H9 (cell line): ENCODE data around the gene APBA2. TPM values are rescaled to one million over a fixed set of nuclear protein-coding genes. Genes with fewer than 3 reads are reported as not detected.
"Not testable (repeated sequence)": the region's sequence is repeated elsewhere in the genome, so short reads cannot be mapped to it uniquely, and the experiment has no call there.

Source experiments
- DNase-seq: peaks from one replicate; pipeline ENCODE4 v3.0.0-alpha.2; 2017
- H2AFZ ChIP-seq: one replicate; pipeline ENCODE4 v1.6.1; 2013; ENCODE audit warnings: mild to moderate bottlenecking, low read length, control low read depth, moderate library complexity
- H2AK5ac ChIP-seq: 2 replicates; pipeline ENCODE4 v1.6.1; 2013; ENCODE audit warnings: low read length, control low read depth, mixed read lengths; ENCODE audit not compliant: insufficient read length
- H2BK120ac ChIP-seq: one replicate; pipeline ENCODE4 v1.6.1; 2013; ENCODE audit warnings: low read depth, mild to moderate bottlenecking, low read length, control low read depth, inconsistent platforms; ENCODE audit not compliant: poor library complexity, severe bottlenecking
- H2BK12ac ChIP-seq: 2 replicates; pipeline ENCODE4 v1.6.1; 2013; ENCODE audit warnings: low read length, control low read depth, mixed read lengths, low read depth; ENCODE audit not compliant: insufficient read length
- H2BK15ac ChIP-seq: 2 replicates; pipeline ENCODE4 v1.6.1; 2013; ENCODE audit warnings: low read depth, low read length, control low read depth
- H2BK20ac ChIP-seq: one replicate; pipeline ENCODE4 v1.6.1; 2013; ENCODE audit warnings: low read depth, mild to moderate bottlenecking, low read length, control low read depth, inconsistent platforms; ENCODE audit not compliant: poor library complexity, severe bottlenecking
- H2BK5ac ChIP-seq: 2 replicates; pipeline ENCODE4 v1.6.1; 2013; ENCODE audit warnings: low read length, control low read depth, mixed read lengths; ENCODE audit not compliant: insufficient read length
- H3K14ac ChIP-seq: 2 replicates; pipeline ENCODE4 v1.6.1; 2013; ENCODE audit warnings: low read length, control low read depth; ENCODE audit not compliant: insufficient read depth
- H3K18ac ChIP-seq: 2 replicates; pipeline ENCODE4 v1.6.1; 2013; ENCODE audit warnings: low read depth, mild to moderate bottlenecking, mixed read lengths, low read length, control low read depth; ENCODE audit not compliant: insufficient read length
- H3K23ac ChIP-seq: 2 replicates; pipeline ENCODE4 v1.6.1; 2013; ENCODE audit warnings: low read length, control low read depth, mixed read lengths, low read depth; ENCODE audit not compliant: insufficient read length
- H3K23me2 ChIP-seq: 2 replicates; pipeline ENCODE4 v1.6.1; 2013; ENCODE audit warnings: low read depth, mild to moderate bottlenecking, mixed read lengths, low read length, control low read depth; ENCODE audit not compliant: insufficient read length, poor library complexity, severe bottlenecking
- H3K27ac ChIP-seq: 2 replicates; pipeline ENCODE4 v1.5.1; 2013; ENCODE audit warnings: low read length, control low read depth, mixed read lengths, low read depth; ENCODE audit not compliant: insufficient read length
- H3K27me3 ChIP-seq: 2 replicates; pipeline ENCODE4 v1.6.1; 2013; ENCODE audit warnings: low read length, control low read depth, inconsistent platforms; ENCODE audit not compliant: insufficient read depth
- H3K4ac ChIP-seq: 2 replicates; pipeline ENCODE4 v1.6.1; 2013; ENCODE audit warnings: low read depth, mild to moderate bottlenecking, control low read depth, inconsistent platforms, low read length, moderate library complexity
- H3K4me1 ChIP-seq: 2 replicates; pipeline ENCODE4 v1.6.1; 2013; ENCODE audit warnings: low read length, control low read depth, inconsistent platforms; ENCODE audit not compliant: insufficient read depth
- H3K4me2 ChIP-seq: 2 replicates; pipeline ENCODE4 v1.6.1; 2013; ENCODE audit warnings: low read length, control low read depth, mixed read lengths; ENCODE audit not compliant: insufficient read length, insufficient read depth
- H3K56ac ChIP-seq: 2 replicates; pipeline ENCODE4 v1.6.1; 2013; ENCODE audit warnings: low read depth, mild to moderate bottlenecking, mixed read lengths, low read length, control low read depth; ENCODE audit not compliant: insufficient read length
- H3K79me1 ChIP-seq: 2 replicates; pipeline ENCODE4 v1.6.1; 2013; ENCODE audit warnings: low read depth, mild to moderate bottlenecking, moderate library complexity, low read length, control low read depth, inconsistent platforms; ENCODE audit not compliant: insufficient read depth, poor library complexity, severe bottlenecking
- H3K79me2 ChIP-seq: 2 replicates; pipeline ENCODE4 v1.6.1; 2013; ENCODE audit warnings: low read length, control low read depth, inconsistent platforms; ENCODE audit not compliant: insufficient read depth
- H3K9ac ChIP-seq: 2 replicates; pipeline ENCODE4 v1.6.1; 2013; ENCODE audit warnings: low read length, control low read depth, mixed read lengths; ENCODE audit not compliant: insufficient read length; ENCODE audit errors: extremely low read depth
- H3K9me3 ChIP-seq: one replicate; pipeline ENCODE4 v1.6.1; 2013; ENCODE audit warnings: low read depth, low read length, inconsistent platforms; ENCODE audit not compliant: control insufficient read depth
- H3T11ph ChIP-seq: one replicate; pipeline ENCODE4 v1.6.1; 2013; ENCODE audit warnings: mild to moderate bottlenecking, low read length, control low read depth, inconsistent platforms
- H4K20me1 ChIP-seq: one replicate; pipeline ENCODE4 v1.6.1; 2013; ENCODE audit not compliant: control insufficient read depth, insufficient read length, insufficient read depth
- H4K5ac ChIP-seq: 2 replicates; pipeline ENCODE4 v1.6.1; 2013; ENCODE audit warnings: low read depth, mild to moderate bottlenecking, mixed read lengths, low read length, control low read depth; ENCODE audit not compliant: insufficient read length
- H4K8ac ChIP-seq: replicated peaks from 2 replicates; pipeline ENCODE4 v1.6.1; 2013; ENCODE audit warnings: low read length, control low read depth, mixed read lengths, low read depth; ENCODE audit not compliant: insufficient read length
- H4K91ac ChIP-seq: 2 replicates; pipeline ENCODE4 v1.6.1; 2013; ENCODE audit warnings: low read depth, mild to moderate bottlenecking, moderate library complexity, mixed read lengths, low read length, control low read depth; ENCODE audit not compliant: insufficient read length
- H3K27ac Mint-ChIP-seq, 3 experiments: 2 replicates in 2 of 3; 3 replicates in 1 of 3; pipeline ENCODE4 v1.8.0; 2020 to 2021; ENCODE audit warnings: mixed read lengths in 3 of 3, mild to moderate bottlenecking in 1 of 3, moderate library complexity in 1 of 3
- H3K27me3 Mint-ChIP-seq: 2 replicates; pipeline ENCODE4 v1.8.0; 2021; ENCODE audit warnings: low read depth, mild to moderate bottlenecking, moderate library complexity, mixed read lengths
- H3K36me3 Mint-ChIP-seq, 3 experiments: 2 replicates in 2 of 3; 3 replicates in 1 of 3; pipeline ENCODE4 v1.8.0; 2020 to 2021; ENCODE audit warnings: low read depth in 3 of 3, mixed read lengths in 3 of 3; ENCODE audit not compliant: insufficient read depth in 1 of 3
- H3K4me1 Mint-ChIP-seq, 2 experiments: 2 replicates each; pipeline ENCODE4 v1.8.0; 2020; ENCODE audit warnings: mixed read lengths in 2 of 2
- H3K4me3 Mint-ChIP-seq, 2 experiments: 2 replicates in 1 of 2; 3 replicates in 1 of 2; pipeline ENCODE4 v1.8.0; 2020 to 2021; ENCODE audit warnings: mild to moderate bottlenecking in 2 of 2, mixed read lengths in 2 of 2, moderate library complexity in 1 of 2
- H3K9me3 Mint-ChIP-seq, 2 experiments: 2 replicates in 1 of 2; 3 replicates in 1 of 2; pipeline ENCODE4 v1.8.0; 2020; ENCODE audit warnings: mild to moderate bottlenecking in 2 of 2, mixed read lengths in 2 of 2, moderate library complexity in 1 of 2
- WGBS: extraction: QIAGEN DNeasy Blood & Tissue Kit; methylation state at CpG from one replicate; pipeline ENCODE4 v1.1.7; 2013; ENCODE audit warnings: missing lambda C conversion rate, low lambda C conversion rate, mixed read lengths; ENCODE audit not compliant: insufficient read length; ENCODE audit errors: extremely low coverage; 5-methylcytosine and 5-hydroxymethylcytosine counted together
- total RNA-seq: library from RNA; stranded (reverse); gene quantifications from 2 replicates; pipeline ENCODE4 v1.2.1, GENCODE V29; 2021
- TF ChIP-seq, protein P1 (sequence below): fragments of 200-600 bp; sonication (generic); conservative IDR thresholded peaks from 3 replicates; pipeline ENCODE4 v1.8.0; 2021; ENCODE audit warnings: antibody characterized with exemption, mild to moderate bottlenecking

Gene APBA2
- total RNA-seq, 1 experiment from 2014 or later = 14.3 TPM

DNA sequence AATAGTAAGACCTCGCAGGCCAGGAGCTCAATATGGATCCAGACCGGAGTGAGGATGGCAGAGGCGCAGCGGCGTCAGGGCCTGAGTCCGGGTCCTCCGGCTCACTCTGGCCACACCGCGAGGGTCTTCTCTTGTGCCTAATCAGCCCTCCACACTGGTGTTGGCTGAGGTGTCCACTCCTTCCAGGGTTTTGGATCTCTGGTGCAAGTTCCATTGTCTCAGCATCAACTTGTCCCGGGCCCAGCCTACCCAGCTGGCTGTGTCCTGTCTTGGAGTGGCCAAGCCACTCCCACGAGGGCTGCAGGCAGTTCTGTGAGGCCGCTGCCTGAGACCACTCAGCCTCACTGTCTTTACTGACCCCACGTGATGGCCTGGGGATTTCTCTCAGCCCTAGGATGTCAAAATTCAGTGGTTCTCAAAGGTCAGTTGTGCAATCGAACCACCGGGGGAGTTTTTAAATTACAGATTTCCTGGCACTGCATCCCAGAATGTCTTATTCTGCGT, 24.7 kb upstream of the APBA2 start:
- Histone ChIP-seq H3K9ac (no peak overlapping the region), H4K5ac (no peak overlapping the region), H3K14ac (no peak overlapping the region), H3K79me2 (no peaks in the 10 kb centered on the region), H2BK15ac (no peak overlapping the region), H3K23me2 (no peaks in the 10 kb centered on the region), H3K56ac (no peak overlapping the region), H3K79me1 (no peaks in the 10 kb centered on the region), H3K4me2 (no peak overlapping the region), H3K27me3 (no peaks in the 10 kb centered on the region), H2AFZ (no peak overlapping the region), H4K20me1 (no peaks in the 10 kb centered on the region), H2BK12ac (no peak overlapping the region), H2BK120ac (no peak overlapping the region), H4K91ac (no peak overlapping the region), H3K23ac (no peak overlapping the region), H3K27ac (no peak overlapping the region), H4K8ac (no peak overlapping the region), H2BK20ac (no peak overlapping the region), H3K18ac (no peak overlapping the region), H3T11ph (no peak overlapping the region), H3K4ac (no peak overlapping the region), H2BK5ac (no peak overlapping the region), H3K4me1 (no peaks in the 10 kb centered on the region), H2AK5ac (no peak overlapping the region), H3K9me3 (no peaks in the 10 kb centered on the region)
- Mint-ChIP-seq H3K27me3 (no peaks in the 10 kb centered on the region), H3K27ac (no peak overlapping the region), H3K4me1 (peaks cover 0 to 9% of the 10 kb centered on the region in 2 experiments; a peak in 2 of 4 replicates), H3K4me3 (no peak overlapping the region), H3K36me3 (peaks cover 0 to 2% (median 0%) of the 10 kb centered on the region in 3 experiments; a peak in 1 of 7 replicates), H3K9me3 (no peaks in the 10 kb centered on the region)
- no peak for DNase-seq
- no CpG with 5 or more reads among the region's 16 CpGs for WGBS
- TF ChIP-seq, protein P1, sequence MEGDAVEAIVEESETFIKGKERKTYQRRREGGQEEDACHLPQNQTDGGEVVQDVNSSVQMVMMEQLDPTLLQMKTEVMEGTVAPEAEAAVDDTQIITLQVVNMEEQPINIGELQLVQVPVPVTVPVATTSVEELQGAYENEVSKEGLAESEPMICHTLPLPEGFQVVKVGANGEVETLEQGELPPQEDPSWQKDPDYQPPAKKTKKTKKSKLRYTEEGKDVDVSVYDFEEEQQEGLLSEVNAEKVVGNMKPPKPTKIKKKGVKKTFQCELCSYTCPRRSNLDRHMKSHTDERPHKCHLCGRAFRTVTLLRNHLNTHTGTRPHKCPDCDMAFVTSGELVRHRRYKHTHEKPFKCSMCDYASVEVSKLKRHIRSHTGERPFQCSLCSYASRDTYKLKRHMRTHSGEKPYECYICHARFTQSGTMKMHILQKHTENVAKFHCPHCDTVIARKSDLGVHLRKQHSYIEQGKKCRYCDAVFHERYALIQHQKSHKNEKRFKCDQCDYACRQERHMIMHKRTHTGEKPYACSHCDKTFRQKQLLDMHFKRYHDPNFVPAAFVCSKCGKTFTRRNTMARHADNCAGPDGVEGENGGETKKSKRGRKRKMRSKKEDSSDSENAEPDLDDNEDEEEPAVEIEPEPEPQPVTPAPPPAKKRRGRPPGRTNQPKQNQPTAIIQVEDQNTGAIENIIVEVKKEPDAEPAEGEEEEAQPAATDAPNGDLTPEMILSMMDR = no peak

DNA sequence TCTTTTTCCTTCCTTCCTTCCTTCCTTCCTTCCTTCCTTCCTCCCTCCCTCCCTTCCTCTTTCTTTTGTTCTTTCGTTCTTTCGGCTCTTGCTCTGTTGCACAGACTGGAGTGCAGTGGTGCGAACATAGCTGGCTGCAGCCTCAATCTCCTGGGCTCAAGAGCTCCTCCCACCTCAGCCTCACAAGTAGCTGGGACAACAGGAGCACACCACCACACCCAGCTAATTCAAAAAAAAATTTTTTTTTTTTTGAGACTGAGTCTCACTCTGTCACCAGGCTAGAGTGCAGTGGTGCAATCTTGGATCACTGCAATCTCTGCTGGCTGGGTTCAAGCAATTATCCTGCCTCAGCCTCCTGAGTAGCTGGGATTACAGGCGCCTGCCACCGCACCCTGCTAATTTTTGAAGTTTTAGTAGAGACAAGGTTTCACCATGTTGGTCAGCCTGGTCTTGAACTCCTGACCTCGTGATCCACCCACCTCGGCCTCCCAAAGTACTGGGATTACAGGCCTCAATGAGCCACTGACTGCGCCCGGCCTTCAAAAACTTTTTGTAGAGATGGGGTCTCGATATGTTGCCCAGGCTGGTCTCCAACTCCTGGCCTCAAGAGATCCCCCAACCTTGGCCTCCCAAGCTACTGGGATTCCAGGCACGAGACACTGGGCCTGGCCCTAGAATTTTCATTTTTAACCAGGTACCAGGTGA, 24.0 kb upstream of the APBA2 start:
- not testable (repeated sequence) for H3K4ac ChIP-seq, H2BK120ac ChIP-seq, H3K79me1 ChIP-seq, H3K56ac ChIP-seq, DNase-seq, H2AK5ac ChIP-seq, H3K4me1 ChIP-seq, H3T11ph ChIP-seq, H3K36me3 Mint-ChIP-seq, H4K20me1 ChIP-seq, H3K79me2 ChIP-seq, H4K91ac ChIP-seq, H3K23ac ChIP-seq, H2BK20ac ChIP-seq, H2AFZ ChIP-seq, H3K9me3 Mint-ChIP-seq, H4K5ac ChIP-seq, H2BK15ac ChIP-seq, H3K18ac ChIP-seq, H2BK5ac ChIP-seq, H3K23me2 ChIP-seq, H3K27me3 ChIP-seq, H3K4me3 Mint-ChIP-seq, H4K8ac ChIP-seq, H3K27ac Mint-ChIP-seq, H2BK12ac ChIP-seq, H3K4me1 Mint-ChIP-seq, H3K9ac ChIP-seq, H3K27ac ChIP-seq, H3K14ac ChIP-seq, H3K4me2 ChIP-seq, H3K27me3 Mint-ChIP-seq, H3K9me3 ChIP-seq
- no CpG with 5 or more reads among the region's 11 CpGs for WGBS
